Embryonic facial prominence (tissue), 1 donor: ENCODE measurements around the gene RASGEF1B.

Experiments used
- DNase-seq: peaks from one replicate; pipeline ENCODE4 v3.0.0-alpha.2; 2016; ENCODE audit errors: extremely low spot score

RASGEF1B gene

GRCh38 chr4:81399306-81400086 is 72.2 kb downstream of the RASGEF1B start:
- DNase-seq, result no peak

- no peak for DNase-seq
These were observed 73.3 kb downstream of the RASGEF1B start for GRCh38 chr4:81398379-81398778.

DNA sequence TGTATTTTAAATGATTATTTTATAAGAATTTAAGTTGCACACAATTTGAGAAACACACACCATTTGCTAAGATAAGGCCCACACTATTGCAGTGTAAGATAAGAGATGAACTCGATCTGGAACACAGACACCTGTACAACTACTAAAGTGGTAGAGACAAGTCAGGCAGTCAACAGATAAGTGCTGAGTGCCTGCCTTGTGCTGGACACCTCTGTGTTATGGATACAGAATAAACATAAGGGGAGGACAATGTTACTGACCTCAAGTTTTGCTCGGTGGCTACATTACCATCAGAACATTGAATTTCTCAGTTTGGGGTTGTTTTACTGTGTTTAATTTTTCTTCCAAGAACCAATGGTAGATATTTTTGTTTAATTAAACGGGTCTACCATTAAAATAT is 74.1 kb downstream of the RASGEF1B start:
- DNase-seq, result no peak

DNA sequence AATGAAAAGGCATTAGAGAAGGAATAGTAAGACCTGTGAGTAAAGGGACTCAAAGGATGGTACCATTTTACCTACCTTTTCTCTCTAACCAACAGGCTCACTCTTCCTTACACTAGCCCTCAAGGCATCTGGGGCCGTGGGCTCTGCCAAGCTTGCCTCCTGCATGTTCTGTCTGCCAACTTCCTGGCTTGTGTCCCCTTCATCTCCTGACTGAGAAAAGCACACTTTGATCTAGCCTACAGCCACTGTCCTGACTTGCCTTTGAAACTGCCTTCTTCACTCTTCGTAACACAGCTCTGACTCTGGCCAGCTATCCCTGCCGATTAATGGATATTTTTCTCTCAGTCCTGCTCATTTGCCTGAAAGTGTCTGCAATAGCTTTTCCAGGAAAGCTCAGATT is 76.5 kb downstream of the RASGEF1B start:
- DNase-seq, result no peak

DNA sequence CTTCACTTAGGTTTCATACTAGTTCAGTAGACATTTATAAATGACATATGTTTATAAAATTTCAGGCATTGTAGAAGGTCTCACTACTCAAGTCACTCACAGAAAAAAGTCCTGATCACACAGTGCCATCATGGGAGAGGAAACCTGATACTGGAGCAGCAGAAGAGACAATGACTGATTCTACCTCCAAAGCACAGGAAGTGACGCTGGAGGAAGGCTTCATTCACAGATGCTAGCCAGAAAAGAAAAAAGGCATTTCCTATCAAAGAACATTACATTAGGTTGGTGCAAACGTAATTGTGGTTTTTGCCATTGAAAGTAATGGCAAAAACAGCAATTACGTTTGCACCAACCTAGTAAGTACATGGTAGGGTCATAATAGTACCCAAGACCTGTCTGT is 79.5 kb downstream of the RASGEF1B start:
- DNase-seq, result no peak

GRCh38 chr4:81389720-81390119 is 82.0 kb downstream of the RASGEF1B start:
- no peak for DNase-seq

- no peak for DNase-seq
These were observed 91.3 kb downstream of the RASGEF1B start for GRCh38 chr4:81380437-81380836.

- no peak for DNase-seq
These were observed 93.3 kb downstream of the RASGEF1B start for GRCh38 chr4:81378386-81378785.

DNA sequence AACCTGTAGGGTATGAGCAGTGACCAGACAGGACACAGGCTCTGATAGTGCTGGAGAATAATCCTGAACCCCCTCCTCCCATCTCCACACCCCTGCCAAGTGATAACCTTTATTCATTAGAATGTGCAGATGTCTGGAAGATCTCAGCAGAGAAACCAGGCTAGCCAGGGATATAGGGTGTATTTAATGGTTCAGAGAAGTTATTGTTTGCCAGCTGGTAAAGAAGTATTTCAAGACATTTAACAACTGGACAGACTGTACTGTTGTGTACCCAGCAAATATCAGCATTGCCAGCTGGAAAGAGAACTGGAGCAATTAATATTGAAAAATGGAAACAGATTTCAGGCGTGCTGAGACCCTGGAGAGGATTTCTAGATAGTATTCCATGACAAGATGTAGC is 94.5 kb downstream of the RASGEF1B start:
- DNase-seq, result no peak

GRCh38 chr4:81376720-81377119 is 95.0 kb downstream of the RASGEF1B start:
- no peak for DNase-seq
